ENCODE data around the gene CREG1.

CREG1 gene

DNA sequence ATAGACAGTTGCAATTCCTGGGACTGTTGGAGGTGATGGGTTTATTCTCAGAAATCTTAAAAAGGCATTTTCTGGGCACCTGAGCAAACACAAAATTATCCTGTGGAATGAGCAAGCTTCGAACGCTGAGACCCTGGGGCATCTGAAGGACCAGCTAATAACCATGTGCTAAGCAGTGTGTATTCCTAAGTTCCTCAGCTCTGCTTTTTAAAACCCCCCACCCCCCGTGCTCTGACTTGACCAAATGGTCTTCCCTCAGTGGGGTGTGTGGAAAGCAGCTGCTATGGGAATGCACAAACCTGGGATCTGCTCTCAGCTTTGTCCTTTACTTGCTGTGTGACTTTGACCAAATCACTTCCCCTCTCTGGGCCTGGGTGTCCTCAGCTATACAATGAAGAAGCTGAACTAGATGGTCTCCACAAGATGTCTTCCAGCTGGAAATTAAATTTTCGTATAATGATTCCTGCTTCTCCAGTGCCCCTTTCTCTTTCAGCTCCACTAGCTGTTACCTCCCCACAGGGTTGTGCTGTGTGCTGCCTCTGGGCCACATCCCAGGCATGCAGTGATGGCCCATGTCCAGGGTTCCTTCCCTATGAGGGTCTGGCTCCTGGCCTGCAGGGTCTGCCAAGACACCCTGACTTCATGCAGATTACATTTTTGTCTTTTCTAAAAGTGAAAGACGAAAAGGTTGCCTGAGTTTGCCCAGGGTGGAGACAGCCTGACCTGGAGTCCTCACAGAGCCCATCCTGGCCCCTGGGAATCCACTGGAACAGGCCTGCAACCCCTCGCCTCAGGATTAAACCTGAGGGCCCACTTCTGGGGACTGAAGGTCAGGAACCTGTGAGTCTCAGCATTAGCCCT is 20.4 kb downstream of the CREG1 start:
- no peak for DNase-seq (ENCODE audit: low read depth in 2 of 2)

DNA sequence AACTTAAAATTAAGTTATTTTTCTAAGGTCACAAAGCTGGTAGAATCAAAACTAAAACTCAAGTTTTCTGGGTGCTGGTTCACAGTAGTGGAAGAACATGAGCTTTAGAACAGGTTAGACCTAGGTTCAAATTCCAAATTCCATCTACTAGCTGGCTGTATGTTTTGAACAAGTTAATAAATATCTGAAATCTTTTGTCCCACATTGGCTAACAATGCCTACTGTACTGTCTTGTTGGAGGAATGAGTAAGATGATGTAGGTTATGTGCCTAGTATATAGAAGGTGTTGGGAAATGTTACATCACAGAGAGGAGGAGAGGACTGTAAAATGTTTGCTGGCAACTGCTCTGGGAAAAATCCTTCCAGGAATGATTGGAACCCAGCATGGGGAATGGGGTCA is 21.2 kb downstream of the CREG1 start:
- no peak for DNase-seq (ENCODE audit: low read depth in 2 of 2)

DNA sequence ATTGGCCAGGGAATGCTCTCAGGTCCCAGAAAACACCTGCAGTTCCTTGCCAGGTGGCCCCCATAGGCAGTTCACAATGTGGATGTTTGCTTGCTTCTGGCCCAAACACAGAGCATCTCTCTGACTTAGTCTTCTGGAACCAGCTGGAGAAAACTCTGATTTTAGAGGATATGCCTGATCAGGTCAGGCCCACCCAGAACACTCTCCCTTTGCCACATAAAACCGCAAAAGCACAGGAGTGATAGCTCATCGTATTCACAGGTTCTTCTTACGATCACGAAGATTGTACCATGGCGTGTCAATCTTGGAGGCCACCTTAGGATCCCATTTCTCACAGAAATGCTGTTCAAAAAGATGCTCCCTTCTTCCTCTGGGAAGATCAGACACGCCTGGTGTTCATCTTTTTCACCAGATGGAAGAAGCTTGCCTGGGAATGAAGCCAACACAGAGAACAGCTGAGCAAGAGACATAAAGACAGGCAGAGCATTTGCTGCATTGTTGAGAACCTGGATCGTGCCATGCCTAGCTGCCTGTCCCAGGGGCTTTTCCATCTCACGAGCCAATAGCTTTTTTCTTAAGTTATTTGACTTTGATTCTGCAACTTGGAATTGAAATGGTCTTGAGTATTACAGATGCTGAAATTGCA is 23.6 kb downstream of the CREG1 start:
- DNase-seq (ENCODE audit: low read depth in 2 of 2), result no peak

GRCh38 chr1:167528057-167528728 is 25.4 kb downstream of the CREG1 start:
- DNase-seq (ENCODE audit: low read depth in 2 of 2), result no peak

DNA sequence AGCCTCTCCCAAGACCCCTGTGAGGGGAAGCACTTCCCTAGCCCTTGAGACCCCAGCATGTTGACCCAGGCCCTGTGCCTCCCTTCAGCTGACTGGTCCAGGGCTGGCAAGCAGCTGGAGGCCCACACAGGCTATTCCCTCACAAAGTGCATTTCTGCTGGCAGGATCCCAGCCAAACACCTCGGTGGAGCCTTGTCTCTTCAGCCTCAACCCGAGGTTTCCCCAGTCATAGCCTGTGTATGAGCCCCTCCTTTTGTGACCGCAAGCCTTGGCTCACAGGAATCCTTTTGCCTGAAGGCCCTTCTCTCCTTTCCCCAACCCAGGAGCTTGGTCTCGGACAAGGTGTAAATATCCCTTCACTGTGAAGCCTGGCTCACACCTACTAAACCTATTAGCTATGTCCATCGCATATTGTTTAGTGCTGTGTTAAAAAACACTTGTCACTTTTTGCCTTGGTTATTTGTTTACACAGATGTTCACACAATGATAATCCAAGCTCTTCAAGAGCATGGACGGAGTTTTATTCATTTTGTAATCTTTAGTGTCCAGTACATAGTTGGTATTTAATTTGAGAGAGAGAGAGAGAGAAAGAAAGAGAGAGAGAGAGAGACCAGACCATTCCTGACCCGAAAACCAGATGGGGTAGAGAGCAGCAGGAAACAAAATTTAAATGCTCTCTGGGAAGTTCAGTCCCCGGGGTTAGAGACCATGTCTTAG is 26.7 kb downstream of the CREG1 start:
- no peak for DNase-seq (ENCODE audit: low read depth in 2 of 2)

GRCh38 chr1:167524651-167525050 is 28.9 kb downstream of the CREG1 start:
- DNase-seq (ENCODE audit: low read depth in 2 of 2), result no peak

DNA sequence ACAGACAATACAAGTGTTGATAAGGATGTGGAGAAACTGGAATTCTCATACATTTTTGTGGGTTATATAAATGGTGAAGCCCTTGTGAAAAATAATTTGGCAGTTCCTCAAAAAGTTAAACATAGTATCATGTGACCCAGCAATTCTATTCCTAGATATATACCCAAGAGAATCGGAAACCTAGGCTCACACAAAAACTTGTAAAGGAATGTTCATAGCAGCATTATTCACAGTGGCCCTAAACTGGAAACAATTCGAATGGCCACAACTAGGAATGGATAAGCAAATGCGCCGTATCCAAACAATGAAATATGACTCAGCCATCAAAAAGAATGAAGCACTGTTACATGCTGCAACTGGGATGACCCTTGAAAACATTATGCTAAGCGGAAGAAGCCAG is 31.3 kb downstream of the CREG1 start:
- no peak for DNase-seq (ENCODE audit: low read depth in 2 of 2)

DNA sequence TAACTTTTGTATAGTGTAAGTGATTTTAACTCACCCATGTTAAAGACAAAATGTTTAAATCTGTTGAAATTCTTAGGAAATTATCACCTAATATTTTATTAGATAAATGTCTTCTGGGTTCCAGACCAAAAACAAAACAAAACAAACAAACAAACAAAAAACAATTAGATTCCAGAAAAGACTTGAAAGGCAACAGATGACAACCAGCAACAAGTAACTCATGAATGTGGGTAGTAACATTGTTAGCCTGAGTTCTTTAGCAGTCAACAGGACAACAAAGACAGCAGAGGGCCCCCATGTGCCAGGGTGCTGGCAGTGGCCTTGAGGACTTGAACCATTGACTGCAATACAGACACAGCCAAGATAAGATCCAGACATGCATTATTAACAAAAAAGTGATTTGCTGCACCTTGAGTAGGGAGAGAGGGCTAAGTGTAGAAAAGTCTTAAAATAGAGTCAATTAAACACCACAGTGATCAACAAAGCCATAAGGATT is 32.8 kb downstream of the CREG1 start:
- no peak for DNase-seq (ENCODE audit: low read depth in 2 of 2)

- DNase-seq (ENCODE audit: low read depth in 2 of 2), result peak; percentile 51 to 53
Measured at GRCh38 chr1:167518331-167518700, 35.2 kb downstream of the CREG1 start, which contains the start of gene CD247. TSS of gene CD247 (minus strand) at chr1:167518529. CDS start at chr1:167518465, 64 bp downstream.

- DNase-seq (ENCODE audit: low read depth in 2 of 2), result peak; percentile 75 to 89
Measured at GRCh38 chr1:167517535-167518330, 35.8 kb downstream of the CREG1 start.

DNA sequence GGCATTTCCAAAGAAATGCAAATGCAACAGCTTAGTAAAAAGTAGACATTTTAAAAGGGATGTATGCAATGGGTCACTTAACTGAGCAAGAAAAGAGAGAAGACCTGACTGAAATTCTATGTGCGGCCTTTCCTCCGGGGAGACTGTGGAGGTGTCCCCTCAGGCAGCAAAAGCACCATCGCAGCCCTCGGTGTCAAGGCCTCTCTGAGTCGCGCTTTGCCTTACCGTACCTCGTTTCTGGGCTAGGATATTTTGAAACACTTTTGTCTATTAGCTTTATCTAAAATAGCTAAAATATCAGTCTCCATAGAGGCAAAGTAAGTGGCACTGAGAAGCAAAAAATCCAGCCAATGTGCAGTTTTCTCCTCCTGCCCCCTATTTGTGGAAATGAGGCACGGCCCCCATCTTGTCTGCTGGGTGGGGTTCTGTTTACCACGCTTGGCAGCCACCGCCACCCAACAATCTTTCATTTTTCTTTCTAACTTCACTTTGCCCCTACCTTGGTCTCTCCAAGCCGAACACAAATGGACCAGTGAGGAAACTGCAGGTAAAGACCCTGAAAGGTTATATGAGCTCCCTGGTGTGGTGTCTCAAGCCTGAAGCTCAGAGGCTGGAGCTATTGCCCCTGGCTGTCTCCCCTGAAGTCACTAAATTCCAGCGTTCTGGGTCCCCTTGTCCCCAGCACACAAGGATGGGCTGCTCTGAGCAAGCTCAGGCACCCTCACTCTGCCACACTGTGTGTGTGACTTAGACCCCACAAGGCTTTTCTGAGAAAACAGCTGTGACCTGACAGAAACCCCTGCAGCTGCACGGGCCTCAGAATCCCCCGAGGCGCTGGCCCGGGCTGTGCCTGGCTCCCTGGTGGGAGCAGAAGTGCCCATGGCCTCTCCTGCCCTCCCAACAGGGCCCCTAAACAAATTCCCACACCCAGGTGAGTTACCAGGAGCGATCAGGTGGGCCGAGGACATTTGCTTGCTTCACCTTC is 36.9 kb downstream of the CREG1 start:
- no peak for DNase-seq (ENCODE audit: low read depth in 2 of 2)

- DNase-seq (ENCODE audit: low read depth in 2 of 2), result no peak
Measured at GRCh38 chr1:167515893-167516321, 37.7 kb downstream of the CREG1 start.

GRCh38 chr1:167515461-167515860 is 38.1 kb downstream of the CREG1 start:
- DNase-seq (ENCODE audit: low read depth in 2 of 2), result no peak

DNA sequence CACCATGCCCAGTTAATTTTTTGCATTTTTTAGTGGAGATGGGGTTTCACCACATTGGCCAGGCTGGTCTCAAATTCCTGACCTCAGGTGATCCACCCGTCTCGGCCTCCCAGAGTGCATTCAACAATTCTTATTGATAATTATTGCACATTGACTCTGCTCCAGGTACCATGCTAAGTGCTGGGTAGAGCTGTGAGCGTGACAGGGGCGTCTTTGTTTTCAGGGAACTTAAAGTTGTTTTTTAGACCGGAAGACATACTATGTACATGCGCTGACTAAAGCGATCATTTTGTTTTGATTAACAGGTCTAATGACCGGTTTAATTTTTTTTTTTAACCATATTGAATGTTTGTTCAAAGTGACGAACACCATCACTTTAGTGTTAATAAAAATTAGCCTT is 39.3 kb downstream of the CREG1 start:
- no peak for DNase-seq (ENCODE audit: low read depth in 2 of 2)

DNA sequence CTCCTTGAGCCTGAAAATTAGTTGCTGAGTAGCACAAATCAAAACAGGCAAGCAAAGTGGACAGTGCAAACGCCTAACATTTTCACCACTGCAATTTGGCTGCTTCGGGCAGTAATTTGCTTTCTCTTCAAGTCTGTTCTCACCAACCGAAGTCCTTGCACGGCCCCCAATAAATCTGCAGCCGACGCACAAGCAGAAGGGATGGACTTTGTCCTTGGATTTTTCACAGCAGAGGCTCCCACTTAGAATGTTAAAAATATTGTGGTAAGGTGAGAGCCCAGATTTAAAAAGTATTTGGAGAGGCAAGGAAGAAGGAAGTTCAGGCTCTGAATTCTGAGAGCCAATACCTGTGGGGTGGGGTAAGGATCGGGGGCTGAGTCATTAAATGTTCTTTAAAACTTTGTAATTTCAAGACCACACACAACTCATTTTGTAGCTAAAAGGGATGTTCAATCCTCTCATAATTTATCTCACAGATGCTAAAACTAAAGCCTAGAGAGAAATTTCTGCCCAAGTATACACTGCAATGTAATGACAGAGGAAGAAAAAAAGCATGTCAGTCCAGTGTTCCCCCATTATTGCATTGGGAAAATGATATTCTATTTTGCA is 41.4 kb downstream of the CREG1 start:
- DNase-seq (ENCODE audit: low read depth in 2 of 2), result no peak

- DNase-seq (ENCODE audit: low read depth in 2 of 2), result no peak
Measured at GRCh38 chr1:167511374-167511986, 42.1 kb downstream of the CREG1 start.

DNA sequence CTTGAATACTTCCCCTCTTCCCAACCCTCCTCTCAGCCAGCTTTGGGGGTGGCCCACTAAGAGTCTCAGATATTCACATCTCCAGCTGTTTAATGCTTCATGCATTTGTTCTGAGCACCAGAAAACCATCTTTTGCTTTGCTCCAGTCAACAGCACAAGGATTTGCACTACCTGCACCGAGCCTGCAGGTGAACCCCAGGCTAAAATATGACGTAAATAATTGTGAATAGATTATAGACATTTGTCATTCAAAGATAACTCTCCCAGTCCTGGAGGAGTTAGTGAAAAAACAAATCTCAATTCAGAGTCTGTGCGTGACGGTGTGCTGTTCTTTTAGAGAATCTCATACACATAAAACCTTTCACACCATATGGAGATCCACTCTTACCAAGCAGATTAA is 42.7 kb downstream of the CREG1 start:
- no peak for DNase-seq (ENCODE audit: low read depth in 2 of 2)

- no peak for DNase-seq (ENCODE audit: low read depth in 2 of 2)
Measured at GRCh38 chr1:167510244-167510643, 43.3 kb downstream of the CREG1 start.

GRCh38 chr1:167509587-167509986 is 44.0 kb downstream of the CREG1 start:
- no peak for DNase-seq (ENCODE audit: low read depth in 2 of 2)
